HG03139 (cell line): ENCODE results near the gene PPP1R14C.

Experiments
- ATAC-seq: cut with Tn5 transposase; IDR thresholded peaks from one replicate; pipeline ENCODE4 v1.9.1; 2021; ENCODE audit not compliant: unreplicated experiment

PPP1R14C gene

GRCh38 chr6:150290429-150290828, 147.6 kb downstream of the PPP1R14C start:
- ATAC-seq = no peak

GRCh38 chr6:150291968-150292710, 149.3 kb downstream of the PPP1R14C start:
- ATAC-seq = no peak

- no peak for ATAC-seq
Observed at GRCh38 chr6:150293019-150293418, 150.2 kb downstream of the PPP1R14C start.

GRCh38 chr6:150293423-150294173, 150.8 kb downstream of the PPP1R14C start:
- no peak for ATAC-seq

GRCh38 chr6:150296890-150297289, 154.0 kb downstream of the PPP1R14C start:
- ATAC-seq = no peak

GRCh38 chr6:150297327-150298029, 154.6 kb downstream of the PPP1R14C start:
- no peak for ATAC-seq

- ATAC-seq = no peak
Observed at GRCh38 chr6:150298030-150298380, 155.2 kb downstream of the PPP1R14C start.

GRCh38 chr6:150298676-150299075, 155.8 kb downstream of the PPP1R14C start:
- no peak for ATAC-seq
